H9 (cell line): ENCODE data around the gene ADAM22. TPM values are rescaled to one million over a fixed set of nuclear protein-coding genes. Genes with fewer than 3 reads are reported as not detected.

Experiments used
- DNase-seq: peaks from one replicate; pipeline ENCODE4 v3.0.0-alpha.2; 2017
- H2AFZ ChIP-seq: one replicate; pipeline ENCODE4 v1.6.1; 2013; ENCODE audit warnings: mild to moderate bottlenecking, low read length, control low read depth, moderate library complexity
- H2AK5ac ChIP-seq: 2 replicates; pipeline ENCODE4 v1.6.1; 2013; ENCODE audit warnings: low read length, control low read depth, mixed read lengths; ENCODE audit not compliant: insufficient read length
- H2BK120ac ChIP-seq: one replicate; pipeline ENCODE4 v1.6.1; 2013; ENCODE audit warnings: low read depth, mild to moderate bottlenecking, low read length, control low read depth, inconsistent platforms; ENCODE audit not compliant: poor library complexity, severe bottlenecking
- H2BK12ac ChIP-seq: 2 replicates; pipeline ENCODE4 v1.6.1; 2013; ENCODE audit warnings: low read length, control low read depth, mixed read lengths, low read depth; ENCODE audit not compliant: insufficient read length
- H2BK15ac ChIP-seq: 2 replicates; pipeline ENCODE4 v1.6.1; 2013; ENCODE audit warnings: low read depth, low read length, control low read depth
- H2BK20ac ChIP-seq: one replicate; pipeline ENCODE4 v1.6.1; 2013; ENCODE audit warnings: low read depth, mild to moderate bottlenecking, low read length, control low read depth, inconsistent platforms; ENCODE audit not compliant: poor library complexity, severe bottlenecking
- H2BK5ac ChIP-seq: 2 replicates; pipeline ENCODE4 v1.6.1; 2013; ENCODE audit warnings: low read length, control low read depth, mixed read lengths; ENCODE audit not compliant: insufficient read length
- H3K14ac ChIP-seq: 2 replicates; pipeline ENCODE4 v1.6.1; 2013; ENCODE audit warnings: low read length, control low read depth; ENCODE audit not compliant: insufficient read depth
- H3K18ac ChIP-seq: 2 replicates; pipeline ENCODE4 v1.6.1; 2013; ENCODE audit warnings: low read depth, mild to moderate bottlenecking, mixed read lengths, low read length, control low read depth; ENCODE audit not compliant: insufficient read length
- H3K23ac ChIP-seq: 2 replicates; pipeline ENCODE4 v1.6.1; 2013; ENCODE audit warnings: low read length, control low read depth, mixed read lengths, low read depth; ENCODE audit not compliant: insufficient read length
- H3K23me2 ChIP-seq: 2 replicates; pipeline ENCODE4 v1.6.1; 2013; ENCODE audit warnings: low read depth, mild to moderate bottlenecking, mixed read lengths, low read length, control low read depth; ENCODE audit not compliant: insufficient read length, poor library complexity, severe bottlenecking
- H3K27ac ChIP-seq: 2 replicates; pipeline ENCODE4 v1.5.1; 2013; ENCODE audit warnings: low read length, control low read depth, mixed read lengths, low read depth; ENCODE audit not compliant: insufficient read length
- H3K27me3 ChIP-seq: 2 replicates; pipeline ENCODE4 v1.6.1; 2013; ENCODE audit warnings: low read length, control low read depth, inconsistent platforms; ENCODE audit not compliant: insufficient read depth
- H3K4ac ChIP-seq: 2 replicates; pipeline ENCODE4 v1.6.1; 2013; ENCODE audit warnings: low read depth, mild to moderate bottlenecking, control low read depth, inconsistent platforms, low read length, moderate library complexity
- H3K4me1 ChIP-seq: 2 replicates; pipeline ENCODE4 v1.6.1; 2013; ENCODE audit warnings: low read length, control low read depth, inconsistent platforms; ENCODE audit not compliant: insufficient read depth
- H3K4me2 ChIP-seq: 2 replicates; pipeline ENCODE4 v1.6.1; 2013; ENCODE audit warnings: low read length, control low read depth, mixed read lengths; ENCODE audit not compliant: insufficient read length, insufficient read depth
- H3K56ac ChIP-seq: 2 replicates; pipeline ENCODE4 v1.6.1; 2013; ENCODE audit warnings: low read depth, mild to moderate bottlenecking, mixed read lengths, low read length, control low read depth; ENCODE audit not compliant: insufficient read length
- H3K79me1 ChIP-seq: 2 replicates; pipeline ENCODE4 v1.6.1; 2013; ENCODE audit warnings: low read depth, mild to moderate bottlenecking, moderate library complexity, low read length, control low read depth, inconsistent platforms; ENCODE audit not compliant: insufficient read depth, poor library complexity, severe bottlenecking
- H3K79me2 ChIP-seq: 2 replicates; pipeline ENCODE4 v1.6.1; 2013; ENCODE audit warnings: low read length, control low read depth, inconsistent platforms; ENCODE audit not compliant: insufficient read depth
- H3K9ac ChIP-seq: 2 replicates; pipeline ENCODE4 v1.6.1; 2013; ENCODE audit warnings: low read length, control low read depth, mixed read lengths; ENCODE audit not compliant: insufficient read length; ENCODE audit errors: extremely low read depth
- H3K9me3 ChIP-seq: one replicate; pipeline ENCODE4 v1.6.1; 2013; ENCODE audit warnings: low read depth, low read length, inconsistent platforms; ENCODE audit not compliant: control insufficient read depth
- H3T11ph ChIP-seq: one replicate; pipeline ENCODE4 v1.6.1; 2013; ENCODE audit warnings: mild to moderate bottlenecking, low read length, control low read depth, inconsistent platforms
- H4K20me1 ChIP-seq: one replicate; pipeline ENCODE4 v1.6.1; 2013; ENCODE audit not compliant: control insufficient read depth, insufficient read length, insufficient read depth
- H4K5ac ChIP-seq: 2 replicates; pipeline ENCODE4 v1.6.1; 2013; ENCODE audit warnings: low read depth, mild to moderate bottlenecking, mixed read lengths, low read length, control low read depth; ENCODE audit not compliant: insufficient read length
- H4K8ac ChIP-seq: replicated peaks from 2 replicates; pipeline ENCODE4 v1.6.1; 2013; ENCODE audit warnings: low read length, control low read depth, mixed read lengths, low read depth; ENCODE audit not compliant: insufficient read length
- H4K91ac ChIP-seq: 2 replicates; pipeline ENCODE4 v1.6.1; 2013; ENCODE audit warnings: low read depth, mild to moderate bottlenecking, moderate library complexity, mixed read lengths, low read length, control low read depth; ENCODE audit not compliant: insufficient read length
- H3K27ac Mint-ChIP-seq, 3 experiments: 2 replicates in 2 of 3; 3 replicates in 1 of 3; pipeline ENCODE4 v1.8.0; 2020 to 2021; ENCODE audit warnings: mixed read lengths in 3 of 3, mild to moderate bottlenecking in 1 of 3, moderate library complexity in 1 of 3
- H3K27me3 Mint-ChIP-seq: 2 replicates; pipeline ENCODE4 v1.8.0; 2021; ENCODE audit warnings: low read depth, mild to moderate bottlenecking, moderate library complexity, mixed read lengths
- H3K36me3 Mint-ChIP-seq, 3 experiments: 2 replicates in 2 of 3; 3 replicates in 1 of 3; pipeline ENCODE4 v1.8.0; 2020 to 2021; ENCODE audit warnings: low read depth in 3 of 3, mixed read lengths in 3 of 3; ENCODE audit not compliant: insufficient read depth in 1 of 3
- H3K4me1 Mint-ChIP-seq, 2 experiments: 2 replicates each; pipeline ENCODE4 v1.8.0; 2020; ENCODE audit warnings: mixed read lengths in 2 of 2
- H3K4me3 Mint-ChIP-seq, 2 experiments: 2 replicates in 1 of 2; 3 replicates in 1 of 2; pipeline ENCODE4 v1.8.0; 2020 to 2021; ENCODE audit warnings: mild to moderate bottlenecking in 2 of 2, mixed read lengths in 2 of 2, moderate library complexity in 1 of 2
- H3K9me3 Mint-ChIP-seq, 2 experiments: 2 replicates in 1 of 2; 3 replicates in 1 of 2; pipeline ENCODE4 v1.8.0; 2020; ENCODE audit warnings: mild to moderate bottlenecking in 2 of 2, mixed read lengths in 2 of 2, moderate library complexity in 1 of 2
- CTCF ChIP-seq: fragments of 200-600 bp; sonication (generic); conservative IDR thresholded peaks from 3 replicates; pipeline ENCODE4 v1.8.0; 2021; ENCODE audit warnings: antibody characterized with exemption, mild to moderate bottlenecking
- WGBS: extraction: QIAGEN DNeasy Blood & Tissue Kit; methylation state at CpG from one replicate; pipeline ENCODE4 v1.1.7; 2013; ENCODE audit warnings: missing lambda C conversion rate, low lambda C conversion rate, mixed read lengths; ENCODE audit not compliant: insufficient read length; ENCODE audit errors: extremely low coverage; 5-methylcytosine and 5-hydroxymethylcytosine counted together
- total RNA-seq: library from RNA; stranded (reverse); gene quantifications from 2 replicates; pipeline ENCODE4 v1.2.1, GENCODE V29; 2021

Gene ADAM22
- total RNA-seq, 1 experiment from 2014 or later, result 8.7 TPM

- no CpG with 5 or more reads among the region's 2 CpGs for WGBS
- no peak overlapping the region for H3K4me2 ChIP-seq
Measured at GRCh38 chr7:88020953-88021665, 87.1 kb downstream of the ADAM22 start.

More at GRCh38 chr7:88020953-88021665, 87.1 kb downstream of the ADAM22 start:
- Histone ChIP-seq H3K23ac (no peak overlapping the region), H3K27me3 (no peaks in the 10 kb centered on the region), H3K4ac (no peak overlapping the region), H2BK12ac (no peak overlapping the region), H4K20me1 (no peaks in the 10 kb centered on the region), H3K23me2 (no peaks in the 10 kb centered on the region), H2BK15ac (no peak overlapping the region), H3K4me1 (no peaks in the 10 kb centered on the region; the same call in 1 of the 2 replicates), H3K56ac (no peak overlapping the region), H4K8ac (no peak overlapping the region), H3K14ac (no peak overlapping the region), H2BK20ac (no peak overlapping the region), H3T11ph (no peak overlapping the region), H3K18ac (no peak overlapping the region), H2BK120ac (no peak overlapping the region), H3K79me1 (no peaks in the 10 kb centered on the region), H4K5ac (no peak overlapping the region), H2BK5ac (no peak overlapping the region), H3K79me2 (no peaks in the 10 kb centered on the region), H2AK5ac (no peak overlapping the region), H4K91ac (no peak overlapping the region), H3K9me3 (no peaks in the 10 kb centered on the region), H3K9ac (no peak overlapping the region), H2AFZ (no peak overlapping the region), H3K27ac (no peak overlapping the region)
- TF ChIP-seq CTCF, result no peak
- no peaks in the 10 kb centered on the region for H3K27me3 Mint-ChIP-seq
- peaks cover 3 to 6% of the 10 kb centered on the region in 2 experiments; a peak in 3 of 5 replicates for H3K9me3 Mint-ChIP-seq
- DNase-seq, result no peak
- no peak overlapping the region for H3K27ac Mint-ChIP-seq
- peaks cover 8 to 9% of the 10 kb centered on the region in 2 experiments for H3K4me1 Mint-ChIP-seq
- no peak overlapping the region for H3K4me3 Mint-ChIP-seq
- H3K36me3 Mint-ChIP-seq, result peaks cover 0 to 7% (median 6%) of the 10 kb centered on the region in 3 experiments; a peak in 4 of 7 replicates
